Esophagus muscularis mucosa (tissue), 4 donors: Measurements from ENCODE around the gene SLC39A3. TPM values are rescaled to one million over a fixed set of nuclear protein-coding genes. Genes with fewer than 3 reads are reported as not detected.

Experiments used
- DNase-seq: peaks from one replicate; pipeline ENCODE4 v3.0.0-alpha.2; 2017; ENCODE audit errors: extremely low spot score
- H3K27ac ChIP-seq, 4 donors: fragments of 200-600 bp; sonication (generic); replicated peaks in 1 of 4; 1 replicate in 3 of 4; 2 replicates in 1 of 4; pipeline ENCODE4 v1.5.1; 2016 to 2019; ENCODE audit warnings: mild to moderate bottlenecking in 1 of 4
- H3K27me3 ChIP-seq, 4 donors: fragments of 200-600 bp; sonication (generic); one replicate each; pipeline versions ENCODE4 v1.5.1 to v1.6.0; 2016 to 2019
- H3K36me3 ChIP-seq, 4 donors: fragments of 200-600 bp; sonication (generic); one replicate each; pipeline ENCODE4 v1.5.1; 2016 to 2019
- H3K4me1 ChIP-seq, 4 donors: fragments of 200-600 bp; sonication (generic); one replicate each; pipeline ENCODE4 v1.5.1; 2016 to 2019
- H3K4me3 ChIP-seq, 4 donors: fragments of 200-600 bp; sonication (generic); 1 replicate in 2 of 4; 2 replicates in 2 of 4; pipeline ENCODE4 v1.5.1; 2016 to 2019; ENCODE audit warnings: mild to moderate bottlenecking in 4 of 4, moderate library complexity in 1 of 4
- H3K9me3 ChIP-seq, 4 donors: fragments of 200-600 bp; sonication (generic); 1 replicate in 3 of 4; 2 replicates in 1 of 4; pipeline ENCODE4 v1.5.1; 2016 to 2019
- CTCF ChIP-seq, 3 experiments: fragments of 200-600 bp in 2 of 3; fragments of 450-650 bp in 1 of 3; sonication (generic) in 2 of 3; IDR thresholded peaks; one replicate each; pipeline ENCODE4 v1.5.1; 2017 to 2019; ENCODE audit warnings: antibody characterized with exemption in 3 of 3, mild to moderate bottlenecking in 2 of 3, moderate library complexity in 1 of 3
- EP300 ChIP-seq: sonication (generic); formaldehyde crosslinking; IDR thresholded peaks from one replicate; pipeline ENCODE4 v1.6.1; 2017; ENCODE audit warnings: antibody characterized with exemption
- POLR2A ChIP-seq: fragments of 450-650 bp; IDR thresholded peaks from one replicate; pipeline ENCODE4 v1.6.1; 2017; ENCODE audit warnings: antibody characterized with exemption, moderate library complexity, mild to moderate bottlenecking, low read depth
- POLR2AphosphoS5 ChIP-seq, 2 donors: sonication (generic); formaldehyde crosslinking; IDR thresholded peaks; one replicate each; pipeline ENCODE4 v1.6.1; 2017; ENCODE audit warnings: antibody characterized with exemption in 2 of 2
- WGBS: methylation state at CpG from one replicate; pipeline ENCODE4 v1.1.5; 2018; 5-methylcytosine and 5-hydroxymethylcytosine counted together
- intact Hi-C: fragments of 100-400 bp; cut with DNase I; formaldehyde crosslinking; loops from one replicate; pipeline ENCODE4 v1.15.1; 2023
- total RNA-seq, 4 donors: library from RNA; depleted of rRNA; stranded (reverse); fragments of >200 nt; gene quantifications; one replicate each; pipeline versions ENCODE4 v1.1.0 to v1.2.1, GENCODE V29; 2016

The SLC39A3 gene
- total RNA-seq = 10 to 100 TPM; 31.6 to 36.9 (median 33.8) TPM

GRCh38 chr19:2739602-2740313 is at the start of gene SLC39A3:
SLC39A3 (minus strand) TSS chr19:2740017; CDS start chr19:2737257, 2,760 bp downstream.
- DNase-seq = peak; percentile 99
- no peak for TF ChIP-seq POLR2A
- peak; percentile 57 to 93 for TF ChIP-seq POLR2AphosphoS5 (IDR thresholded peaks at IDR 0.05)
- TF ChIP-seq CTCF (IDR thresholded peaks at IDR 0.05) = peak in 2 of 3 experiments; percentile 37 to 52
- TF ChIP-seq EP300 = no peak
- Histone ChIP-seq H3K27me3 (peaks cover 0 to 15% (median 0%) of the 10 kb centered on the region in 4 donors), H3K4me1 (peaks cover 11 to 24% (median 17%) of the 10 kb centered on the region in 4 donors), H3K4me3 (peak within 1 kb of the TSS; percentile 82 to 99 (median 92)), H3K27ac (peak within 1 kb of the TSS; percentile 72 to 81 (median 74)), H3K9me3 (no peaks in the 10 kb centered on the region), H3K36me3 (peaks cover 0 to 25% (median 23%) of the 10 kb centered on the region in 4 donors)
- intact Hi-C loops = no loop called here
- WGBS = 0% methylated on average over 21 of the region's 64 CpGs

- TF ChIP-seq POLR2AphosphoS5 (IDR thresholded peaks at IDR 0.05) (no peak), CTCF (IDR thresholded peaks at IDR 0.05) (no peak), POLR2A (no peak), EP300 (no peak)
- intact Hi-C loops = no loop called here
- 97% methylated on average over 5 of the region's 5 CpGs for WGBS
Measured at GRCh38 chr19:2788237-2788636, 48.4 kb upstream of the SLC39A3 start.

GRCh38 chr19:2787115-2787514 is 47.3 kb upstream of the SLC39A3 start:
- intact Hi-C loops = no loop called here
- no peak for TF ChIP-seq EP300
- TF ChIP-seq POLR2A = no peak
- no peak for TF ChIP-seq POLR2AphosphoS5 (IDR thresholded peaks at IDR 0.05)
- TF ChIP-seq CTCF (IDR thresholded peaks at IDR 0.05) = no peak

More at GRCh38 chr19:2788237-2788636, 48.4 kb upstream of the SLC39A3 start:
- no peak for DNase-seq
- no peaks in the 10 kb centered on the region for H3K9me3 ChIP-seq
- H3K36me3 ChIP-seq = peaks cover 5 to 41% (median 31%) of the 10 kb centered on the region in 4 donors
- no peak overlapping the region for H3K27ac ChIP-seq
- H3K4me3 ChIP-seq = no peak overlapping the region
- no peaks in the 10 kb centered on the region for H3K27me3 ChIP-seq
- peaks cover 26 to 38% (median 28%) of the 10 kb centered on the region in 4 donors for H3K4me1 ChIP-seq

GRCh38 chr19:2785244-2785997 is 45.6 kb upstream of the SLC39A3 start, which contains the start of gene THOP1:
THOP1 (plus strand) TSS chr19:2785503; CDS start chr19:2785663, 160 bp downstream.
- peak within 1 kb of the TSS; percentile 78 to 97 (median 84) for H3K27ac ChIP-seq
- intact Hi-C loops = loop anchor here (1.0 kb wide), 1 partner anchor 35 kb away; no protein-coding TSS in a partner anchor

More at GRCh38 chr19:2787115-2787514, 47.3 kb upstream of the SLC39A3 start:
- no peaks in the 10 kb centered on the region for H3K27me3 ChIP-seq
- peaks cover 32 to 45% (median 33%) of the 10 kb centered on the region in 4 donors for H3K4me1 ChIP-seq
- DNase-seq = no peak
- 88% methylated on average over 7 of the region's 8 CpGs for WGBS
- H3K27ac ChIP-seq = no peak overlapping the region
- H3K9me3 ChIP-seq = no peaks in the 10 kb centered on the region
- no peak overlapping the region for H3K4me3 ChIP-seq
- peaks cover 5 to 30% (median 22%) of the 10 kb centered on the region in 4 donors for H3K36me3 ChIP-seq

More at GRCh38 chr19:2785244-2785997, 45.6 kb upstream of the SLC39A3 start, which contains the start of gene THOP1:
- H3K36me3 ChIP-seq = peaks cover 0 to 13% (median 7%) of the 10 kb centered on the region in 4 donors
- WGBS = under 1% methylated on average over 34 of the region's 78 CpGs
- DNase-seq = peak; percentile 98
- peak within 1 kb of the TSS; percentile 73 to 96 (median 82) for H3K4me3 ChIP-seq
- H3K27me3 ChIP-seq = no peaks in the 10 kb centered on the region
- H3K9me3 ChIP-seq = no peaks in the 10 kb centered on the region
- H3K4me1 ChIP-seq = peaks cover 49 to 62% (median 50%) of the 10 kb centered on the region in 4 donors
- TF ChIP-seq POLR2AphosphoS5 (IDR thresholded peaks at IDR 0.05) = peak; percentile 74 to 90
- peak; percentile 37 for TF ChIP-seq POLR2A
- peak in 1 of 3 experiments; percentile 38 for TF ChIP-seq CTCF (IDR thresholded peaks at IDR 0.05)
- no peak for TF ChIP-seq EP300
